H1 (cell line): ENCODE data around the gene TMCC1. TPM values are rescaled to one million over a fixed set of nuclear protein-coding genes. Genes with fewer than 3 reads are reported as not detected.

Source experiments
- CHD7 ChIP-seq: fragments of 300-600 bp; sonication (generic); IDR thresholded peaks from 2 replicates; pipeline ENCODE4 v1.7.1; 2012; ENCODE audit warnings: low read length, moderate library complexity, mild to moderate bottlenecking, inconsistent platforms; ENCODE audit not compliant: insufficient replicate concordance
- CTBP2 ChIP-seq: IDR thresholded peaks from 2 replicates; pipeline ENCODE4 v1.7.0; 2011; ENCODE audit warnings: borderline replicate concordance, mild to moderate bottlenecking, moderate library complexity, mixed read lengths, low read length; ENCODE audit not compliant: insufficient read depth, insufficient read length
- EGR1 ChIP-seq: IDR thresholded peaks from 2 replicates; pipeline ENCODE4 v1.6.1; 2011; ENCODE audit warnings: low read depth, low read length, borderline replicate concordance
- HDAC2 ChIP-seq, 2 experiments: fragments of 300-600 bp in 1 of 2; sonication (generic) in 1 of 2; IDR thresholded peaks; 2 replicates each; pipeline ENCODE4 v1.6.1; 2011 to 2012; ENCODE audit warnings: low read depth in 2 of 2, low read length in 2 of 2, mild to moderate bottlenecking in 2 of 2, moderate library complexity in 2 of 2, borderline replicate concordance in 1 of 2, inconsistent platforms in 1 of 2
- POLR2A ChIP-seq, 2 experiments: IDR thresholded peaks; 1 replicate in 1 of 2; 2 replicates in 1 of 2; pipeline ENCODE4 v1.6.1; 2011; ENCODE audit warnings: low read depth in 2 of 2, low read length in 2 of 2, mild to moderate bottlenecking in 2 of 2; ENCODE audit errors: control extremely low read depth in 1 of 2
- RNF2 ChIP-seq: fragments of 200-900, 300-1000 bp; sonication (generic); IDR thresholded peaks from 2 replicates; pipeline ENCODE4 v1.7.1; 2016; ENCODE audit warnings: borderline replicate concordance, low read depth, mild to moderate bottlenecking, antibody characterized with exemption, low read length; ENCODE audit not compliant: poor library complexity, severe bottlenecking; ENCODE audit errors: missing control alignments
- polyA plus RNA-seq, 7 experiments: library from polyadenylated mRNA; depleted of rRNA in 3 of 7; stranded (reverse) in 5 of 7; unstranded in 2 of 7; fragments of >200 nt in 5 of 7; fragments of 200-250 nt in 2 of 7; gene quantifications; 1 replicate in 5 of 7; 2 replicates in 1 of 7; 4 replicates in 1 of 7; pipeline versions ENCODE4 v1.2.1 to v1.2.3, GENCODE V29; 2011 to 2013; ENCODE audit warnings: missing spikeins in 2 of 7, mixed read lengths in 2 of 7
- total RNA-seq: library from RNA; stranded (reverse); fragmentation: NEBNext Ultra II Directional; extraction: Animal tissue kit (Norgen Biotek cat#: 25700); gene quantifications from 2 replicates; pipeline ENCODE4 v1.2.1, GENCODE V29; 2021

TMCC1 gene
- total and polyA plus RNA-seq, 2 of the 8 experiments (the other 6 are each of a cell fraction or from before 2014, with no cell fraction given): 10.4 to 27.1 TPM

DNA sequence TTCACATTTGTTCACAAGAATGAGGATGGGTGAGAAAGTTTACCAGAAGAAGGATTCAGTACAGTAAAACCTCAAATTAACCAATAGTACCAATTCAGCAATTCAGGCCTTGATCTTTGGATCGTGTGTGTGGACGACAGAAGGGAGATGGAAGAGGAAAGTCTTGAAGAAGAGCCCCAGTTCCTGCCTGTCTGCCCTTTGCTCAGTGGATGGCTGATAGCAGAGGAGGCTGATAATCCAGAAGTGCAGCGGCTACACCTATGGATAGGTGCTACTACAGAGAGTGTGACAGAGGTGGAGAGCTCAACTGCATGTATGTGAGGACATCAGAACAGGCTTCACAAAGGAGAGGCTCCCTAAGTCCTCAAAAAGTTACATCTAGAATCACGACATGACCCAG lies 257.9 kb downstream of the TMCC1 start (continued):
- TF ChIP-seq EGR1 (no peak), POLR2A (IDR thresholded peaks at IDR 0.05; ENCODE audit: control extremely low read depth in 1 of 2, low read depth in 2 of 2, low read length in 2 of 2) (no peak), CHD7 (no peak), HDAC2 (IDR thresholded peaks at IDR 0.05; ENCODE audit: borderline replicate concordance in 1 of 2, low read depth in 2 of 2, low read length in 2 of 2) (no peak), RNF2 (no peak), CTBP2 (no peak)
